Caco-2 (cell line): Measurements from ENCODE around the gene KRTAP12-3. TPM values are rescaled to one million over a fixed set of nuclear protein-coding genes. Genes with fewer than 3 reads are reported as not detected.
"Not testable (repeated sequence)": the region's sequence is repeated elsewhere in the genome, so short reads cannot be mapped to it uniquely, and the experiment has no call there.

Experiments used
- BruUV-seq: library from RNA; stranded (reverse); fragments of 400-500 nt; replicated peaks from 2 replicates; lab custom pipeline; 2021; lab: Mats Ljungman, UMichigan
- CTCF ChIA-PET: fragments of 300-600 bp; sonication (Branson Sonifier 250); formaldehyde crosslinking; loops from one replicate; lab custom pipeline; 2022; ENCODE audit warnings: antibody characterized with exemption; lab: Charles Lee
- POLR2A ChIA-PET: fragments of 300-600 bp; sonication (Branson Sonifier 250); formaldehyde crosslinking; loops from one replicate; lab custom pipeline; 2022; ENCODE audit warnings: antibody characterized with exemption; lab: Charles Lee
- DNase-seq, 2 experiments: peaks; one replicate each; pipeline versions ENCODE4 v3.0.0 to v3.0.0-alpha.2; 2020 to 2022
- H3K27me3 ChIP-seq: replicated peaks from 2 replicates; pipeline ENCODE4 v1.6.0; 2011; ENCODE audit warnings: low read length; ENCODE audit not compliant: control insufficient read depth, insufficient read depth
- H3K36me3 ChIP-seq: 2 replicates; pipeline ENCODE4 v1.5.1; 2011; ENCODE audit warnings: low read length; ENCODE audit not compliant: control insufficient read depth, insufficient read depth
- H3K4me1 ChIP-seq: fragments of 250-450 bp; sonication (Bioruptor Pico); 2 replicates; pipeline ENCODE4 v1.5.1; 2020; ENCODE audit warnings: mild to moderate bottlenecking
- H3K4me3 ChIP-seq: 2 replicates; pipeline ENCODE4 v1.5.1; 2011; ENCODE audit warnings: low read depth, mild to moderate bottlenecking, control low read depth, low read length
- H3K9me3 ChIP-seq: fragments of 250-450 bp; sonication (Bioruptor Pico); 2 replicates; pipeline ENCODE4 v1.5.1; 2020; ENCODE audit warnings: mild to moderate bottlenecking, moderate library complexity
- H3K27ac Mint-ChIP-seq: one replicate; pipeline ENCODE4 v1.8.0; 2022; ENCODE audit warnings: mixed read lengths; ENCODE audit not compliant: unreplicated experiment
- H3K27me3 Mint-ChIP-seq: one replicate; pipeline ENCODE4 v1.8.0; 2022; ENCODE audit warnings: mixed read lengths; ENCODE audit not compliant: insufficient read depth, unreplicated experiment
- H3K36me3 Mint-ChIP-seq: one replicate; pipeline ENCODE4 v1.8.0; 2022; ENCODE audit warnings: mild to moderate bottlenecking, mixed read lengths; ENCODE audit not compliant: insufficient read depth, unreplicated experiment
- H3K4me1 Mint-ChIP-seq: one replicate; pipeline ENCODE4 v1.8.0; 2022; ENCODE audit warnings: low read depth, mixed read lengths; ENCODE audit not compliant: unreplicated experiment
- H3K4me3 Mint-ChIP-seq: one replicate; pipeline ENCODE4 v1.8.0; 2022; ENCODE audit warnings: mild to moderate bottlenecking, moderate library complexity, mixed read lengths; ENCODE audit not compliant: unreplicated experiment
- H3K9me3 Mint-ChIP-seq: one replicate; pipeline ENCODE4 v1.8.0; 2022; ENCODE audit warnings: mixed read lengths; ENCODE audit not compliant: unreplicated experiment
- intact Hi-C: fragments of 100-400 bp; cut with micrococcal nuclease; formaldehyde crosslinking; loops from one replicate; pipeline ENCODE4 v1.10.0; 2022; ENCODE audit not compliant: unreplicated experiment
- total RNA-seq: library from RNA; stranded (reverse); gene quantifications from 2 replicates; pipeline ENCODE4 v1.2.3, GENCODE V29; 2022
- TF ChIP-seq, protein P1 (sequence below), 2 experiments: fragments of 200-600 bp in 1 of 2; IDR thresholded peaks; 1 replicate in 1 of 2; 2 replicates in 1 of 2; pipeline versions ENCODE4 v1.5.1 to v1.8.0; 2011 to 2022; ENCODE audit warnings: antibody characterized with exemption in 1 of 2, control low read depth in 1 of 2, inconsistent platforms in 1 of 2, low read depth in 1 of 2, low read length in 1 of 2, mild to moderate bottlenecking in 1 of 2, moderate library complexity in 1 of 2; ENCODE audit not compliant: insufficient read depth in 1 of 2, severe bottlenecking in 1 of 2, unreplicated experiment in 1 of 2

KRTAP12-3 gene
- total RNA-seq, 1 experiment from 2014 or later: not detected

DNA sequence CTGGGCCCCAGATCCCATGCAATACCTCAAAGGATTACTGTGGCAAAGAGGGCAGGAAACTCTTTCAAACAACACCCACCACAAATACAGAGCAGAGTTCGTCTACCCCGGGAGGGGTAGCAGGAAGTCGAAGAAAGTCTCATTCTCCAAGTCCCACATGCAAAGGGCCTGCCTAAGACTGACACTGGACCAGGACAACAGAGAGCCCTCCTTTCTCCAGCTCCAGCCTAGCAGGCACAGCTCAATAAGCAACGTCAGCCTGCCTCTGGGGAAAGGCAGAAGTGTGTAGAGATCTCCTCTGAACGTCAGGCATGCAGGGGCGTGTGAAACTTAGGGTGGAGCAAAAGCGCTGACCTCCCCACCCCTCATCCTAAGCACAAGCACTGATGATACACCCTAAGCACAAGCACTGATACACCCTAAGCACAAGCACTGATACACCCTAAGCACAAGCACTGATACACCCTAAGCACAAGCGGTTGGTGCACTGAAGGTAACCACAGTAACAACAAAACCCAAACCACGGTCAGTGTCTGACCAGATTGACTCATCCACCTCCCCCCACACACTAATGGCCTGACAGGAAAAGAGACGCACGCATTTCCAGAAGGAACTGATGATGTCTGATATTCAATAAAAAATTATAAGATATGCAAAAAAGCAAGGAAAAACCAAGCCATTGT lies 1.3 kb downstream of the KRTAP12-3 start:
- BruUV-seq: no TSS peak
- CTCF ChIA-PET: no interaction called here
- Histone ChIP-seq H3K4me3 (no peak overlapping the region), H3K27me3 (no peaks in the 10 kb centered on the region), H3K9me3 (peaks cover 5% of the 10 kb centered on the region; the same call in 1 of the 2 replicates), H3K36me3 (no peaks in the 10 kb centered on the region), H3K4me1 (no peaks in the 10 kb centered on the region)
- peaks cover 7% of the 10 kb centered on the region for H3K27me3 Mint-ChIP-seq
- no peak overlapping the region for H3K4me3 Mint-ChIP-seq
- intact Hi-C loops: no loop called here
- TF ChIP-seq, protein P1, sequence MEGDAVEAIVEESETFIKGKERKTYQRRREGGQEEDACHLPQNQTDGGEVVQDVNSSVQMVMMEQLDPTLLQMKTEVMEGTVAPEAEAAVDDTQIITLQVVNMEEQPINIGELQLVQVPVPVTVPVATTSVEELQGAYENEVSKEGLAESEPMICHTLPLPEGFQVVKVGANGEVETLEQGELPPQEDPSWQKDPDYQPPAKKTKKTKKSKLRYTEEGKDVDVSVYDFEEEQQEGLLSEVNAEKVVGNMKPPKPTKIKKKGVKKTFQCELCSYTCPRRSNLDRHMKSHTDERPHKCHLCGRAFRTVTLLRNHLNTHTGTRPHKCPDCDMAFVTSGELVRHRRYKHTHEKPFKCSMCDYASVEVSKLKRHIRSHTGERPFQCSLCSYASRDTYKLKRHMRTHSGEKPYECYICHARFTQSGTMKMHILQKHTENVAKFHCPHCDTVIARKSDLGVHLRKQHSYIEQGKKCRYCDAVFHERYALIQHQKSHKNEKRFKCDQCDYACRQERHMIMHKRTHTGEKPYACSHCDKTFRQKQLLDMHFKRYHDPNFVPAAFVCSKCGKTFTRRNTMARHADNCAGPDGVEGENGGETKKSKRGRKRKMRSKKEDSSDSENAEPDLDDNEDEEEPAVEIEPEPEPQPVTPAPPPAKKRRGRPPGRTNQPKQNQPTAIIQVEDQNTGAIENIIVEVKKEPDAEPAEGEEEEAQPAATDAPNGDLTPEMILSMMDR (IDR thresholded peaks at IDR 0.05; ENCODE audit: insufficient read depth in 1 of 2, low read depth in 1 of 2, low read length in 1 of 2, severe bottlenecking in 1 of 2, unreplicated experiment in 1 of 2): no peak
- peaks cover 18% of the 10 kb centered on the region for H3K9me3 Mint-ChIP-seq
- DNase-seq: no peak
- no peaks in the 10 kb centered on the region for H3K36me3 Mint-ChIP-seq
- H3K27ac Mint-ChIP-seq: no peak overlapping the region
- H3K4me1 Mint-ChIP-seq: no peaks in the 10 kb centered on the region
- POLR2A ChIA-PET: no interaction called here

DNA sequence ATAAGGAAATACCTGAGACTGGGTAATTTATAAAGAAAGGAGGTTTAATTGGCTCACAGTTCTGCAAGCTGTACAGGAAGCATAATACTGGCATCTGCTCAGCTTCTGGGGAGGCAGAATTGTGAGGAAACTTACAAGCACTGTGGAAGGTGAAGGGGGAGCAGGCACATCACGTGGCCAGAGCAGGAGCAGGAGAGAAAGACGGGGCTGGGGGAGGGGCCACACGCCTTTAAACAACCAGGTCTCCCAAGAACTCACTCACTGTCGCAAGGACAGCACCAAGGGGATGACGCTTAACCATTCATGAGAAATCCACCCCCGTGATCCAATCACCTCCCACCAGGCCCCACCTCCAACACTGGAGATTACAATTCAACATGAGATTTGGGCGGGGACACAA lies 3.8 kb downstream of the KRTAP12-3 start:
- CTCF ChIA-PET, H3K9me3 ChIP-seq, H3K4me1 ChIP-seq, intact Hi-C loops, H3K27ac Mint-ChIP-seq, H3K27me3 Mint-ChIP-seq, H3K27me3 ChIP-seq, H3K4me3 Mint-ChIP-seq, H3K36me3 Mint-ChIP-seq, BruUV-seq, POLR2A ChIA-PET, DNase-seq, H3K4me3 ChIP-seq, H3K36me3 ChIP-seq, H3K4me1 Mint-ChIP-seq: not testable (repeated sequence)
- H3K9me3 Mint-ChIP-seq: peaks cover 18% of the 10 kb centered on the region

DNA sequence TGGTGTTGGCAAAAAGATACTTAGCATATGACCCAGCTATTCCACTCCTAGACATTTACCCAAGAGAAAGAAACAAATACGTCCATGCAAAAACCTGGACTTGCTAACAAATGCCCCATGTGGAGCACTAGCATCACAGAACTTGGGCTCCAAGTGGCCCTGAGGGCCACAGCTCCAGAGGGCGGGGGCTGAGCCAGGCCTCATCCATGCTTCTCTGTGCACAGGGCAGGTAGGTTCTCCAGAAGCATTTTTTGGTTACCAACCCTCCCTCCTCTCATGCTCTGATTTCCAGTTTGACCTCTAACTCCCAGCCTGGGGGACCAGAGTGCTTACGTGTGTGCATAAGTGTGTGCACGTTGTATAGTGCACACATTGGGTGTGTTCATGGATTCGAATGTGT lies 7.0 kb downstream of the KRTAP12-3 start:
- Mint-ChIP-seq H3K36me3 (no peaks in the 10 kb centered on the region), H3K9me3 (peaks cover 27% of the 10 kb centered on the region), H3K27me3 (peaks cover 21% of the 10 kb centered on the region), H3K27ac (no peak overlapping the region), H3K4me3 (no peak overlapping the region), H3K4me1 (no peaks in the 10 kb centered on the region)
- H3K27me3 ChIP-seq: no peaks in the 10 kb centered on the region
- intact Hi-C loops: no loop called here
- no peak overlapping the region for H3K4me3 ChIP-seq
- no peaks in the 10 kb centered on the region for H3K4me1 ChIP-seq
- ChIA-PET CTCF (no interaction called here), POLR2A (no interaction called here)
- H3K36me3 ChIP-seq: no peaks in the 10 kb centered on the region
- TF ChIP-seq, protein P1 (IDR thresholded peaks at IDR 0.05; ENCODE audit: insufficient read depth in 1 of 2, low read depth in 1 of 2, low read length in 1 of 2, severe bottlenecking in 1 of 2, unreplicated experiment in 1 of 2): no peak
- DNase-seq: no peak
- H3K9me3 ChIP-seq: peaks cover 12% of the 10 kb centered on the region; the same call in 1 of the 2 replicates
- no TSS peak for BruUV-seq
